GM19193 (cell line): ENCODE measurements around the gene USP30.

ENCODE experiments used
- POLR2A ChIP-seq: IDR thresholded peaks from 4 replicates; pipeline ENCODE4 v1.6.1; 2011; ENCODE audit not compliant: insufficient read depth, insufficient read length; ENCODE audit errors: extremely low read depth

USP30 gene

DNA sequence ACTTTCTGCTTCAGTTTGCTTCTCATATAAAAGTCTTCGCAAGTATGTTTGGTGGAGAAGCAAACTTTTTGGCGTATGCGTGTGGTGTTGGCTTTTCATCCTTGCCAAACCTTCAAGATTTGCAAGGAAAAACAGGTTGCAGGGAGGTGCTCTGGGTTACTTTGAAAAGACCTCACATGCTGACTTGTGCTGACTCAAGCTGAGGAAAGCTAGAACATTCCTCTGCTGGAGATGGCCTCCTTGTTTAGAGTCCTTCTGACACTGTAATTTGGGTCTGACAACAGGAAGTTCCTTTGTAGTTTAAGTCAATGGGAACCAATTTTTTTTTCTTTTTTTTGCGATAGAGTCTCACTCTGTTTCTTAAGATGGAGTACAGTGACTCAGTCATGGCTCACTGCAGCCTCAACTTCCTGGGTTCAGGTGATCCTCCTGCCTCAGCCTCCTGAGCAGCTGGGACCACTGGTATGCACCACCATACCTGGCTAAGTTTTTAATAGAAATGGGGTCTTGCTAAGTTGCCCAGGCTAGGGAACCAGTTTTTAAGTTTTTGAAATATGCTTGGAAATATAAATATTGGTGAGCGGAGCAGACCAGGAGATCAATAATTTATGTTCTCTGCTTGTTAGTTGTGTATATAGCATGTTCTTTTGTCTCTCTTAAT lies 61.4 kb downstream of the USP30 start:
- TF ChIP-seq POLR2A: no peak

DNA sequence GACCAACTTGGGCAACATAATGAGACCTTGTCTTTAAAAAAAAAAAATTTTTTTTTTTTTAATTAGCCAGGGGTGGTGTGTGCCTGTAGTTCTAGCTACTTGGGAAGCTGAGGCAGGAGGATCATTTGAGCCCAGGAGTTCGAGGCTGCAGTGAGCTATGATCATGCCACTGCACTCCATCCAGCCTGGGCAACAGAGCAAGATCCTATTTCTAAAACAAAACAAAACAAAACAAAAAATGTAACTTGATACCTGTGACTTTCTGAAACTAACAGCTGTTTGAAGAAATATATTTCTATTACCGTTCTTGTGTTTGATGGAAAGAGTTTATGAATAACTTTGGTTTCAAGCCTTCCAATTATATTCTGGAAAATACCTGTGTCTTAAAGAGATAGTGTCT lies 62.3 kb downstream of the USP30 start:
- TF ChIP-seq POLR2A: no peak

DNA sequence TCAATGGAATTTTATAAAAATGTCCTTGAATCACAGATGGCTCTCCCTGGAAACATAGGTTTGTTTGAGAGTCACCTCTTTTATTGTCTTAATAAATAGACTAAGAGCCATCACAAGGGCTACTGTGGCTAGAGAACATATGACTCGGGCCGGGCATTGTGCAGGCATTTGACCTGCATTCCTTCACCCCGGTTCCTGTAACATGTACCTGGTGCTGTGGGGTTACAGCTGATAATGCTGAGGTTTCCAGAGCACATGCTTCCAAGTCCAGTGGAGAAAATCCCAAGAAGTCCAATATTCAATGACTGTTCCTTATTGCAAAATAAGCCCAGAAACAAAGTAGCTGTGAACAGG lies 63.0 kb downstream of the USP30 start:
- no peak for TF ChIP-seq POLR2A

DNA sequence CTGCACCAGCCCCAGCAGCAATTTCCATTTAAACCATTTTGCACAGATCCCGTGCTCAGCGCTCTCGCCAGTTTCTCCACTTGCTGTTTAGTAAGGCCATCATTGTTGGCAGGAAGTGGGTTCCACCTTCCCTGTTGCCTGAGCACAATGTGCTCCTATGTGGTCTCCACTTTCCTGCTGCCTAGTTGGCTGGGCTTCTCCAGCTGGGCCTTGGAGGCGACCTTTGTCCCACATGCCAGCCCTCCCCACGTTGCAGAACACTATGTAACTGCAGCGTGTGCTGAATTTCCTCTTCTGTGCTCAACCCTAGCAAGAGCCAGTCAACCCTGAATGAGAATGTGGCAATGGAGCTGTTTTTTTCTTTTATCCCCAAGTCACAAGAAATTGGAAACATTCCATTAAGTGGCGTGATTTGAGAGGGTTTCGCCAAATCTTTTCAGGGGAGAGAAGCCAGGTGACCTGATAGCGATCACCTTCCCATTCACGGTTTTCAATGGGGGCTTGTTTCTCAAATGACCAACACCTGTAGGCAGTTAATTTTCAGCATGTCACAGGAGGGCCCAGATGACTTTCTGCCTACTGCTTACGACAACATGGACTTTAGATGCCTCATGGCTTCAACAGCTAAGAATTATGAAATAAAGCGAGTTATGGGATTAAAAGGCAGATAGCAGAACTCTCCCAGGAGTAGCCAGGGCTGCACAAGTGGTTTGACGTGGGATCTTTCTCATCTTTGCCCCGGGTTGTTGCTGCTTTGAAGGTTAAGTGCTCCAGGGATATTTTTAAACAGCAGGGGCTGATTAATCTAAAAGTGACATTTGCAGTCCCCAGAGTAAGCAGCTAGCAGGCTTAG lies 63.6 kb downstream of the USP30 start, which contains the start of gene ACACB:
Gene ACACB, plus strand, starts transcription at position 830 of the 853 bp plus-strand sequence. CDS start 22,819 bp downstream, outside the sequence.
- TF ChIP-seq POLR2A: no peak

DNA sequence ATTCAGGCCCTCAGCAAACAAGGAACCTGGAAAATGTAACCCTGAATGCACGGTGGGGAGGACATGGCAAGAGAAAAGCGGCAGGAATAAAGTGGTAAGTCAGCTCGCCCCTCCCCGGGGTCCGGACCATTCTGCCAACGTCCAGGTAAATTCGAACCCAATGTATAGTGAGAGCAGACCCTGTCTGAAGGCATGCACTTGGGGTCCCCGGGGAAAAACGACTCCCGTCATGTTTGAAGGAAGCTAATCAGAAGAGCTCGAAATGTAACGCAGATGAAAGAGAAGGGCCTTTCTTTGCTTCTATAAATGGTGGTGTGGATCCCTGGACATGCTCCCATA lies 64.2 kb downstream of the USP30 start:
- no peak for TF ChIP-seq POLR2A

DNA sequence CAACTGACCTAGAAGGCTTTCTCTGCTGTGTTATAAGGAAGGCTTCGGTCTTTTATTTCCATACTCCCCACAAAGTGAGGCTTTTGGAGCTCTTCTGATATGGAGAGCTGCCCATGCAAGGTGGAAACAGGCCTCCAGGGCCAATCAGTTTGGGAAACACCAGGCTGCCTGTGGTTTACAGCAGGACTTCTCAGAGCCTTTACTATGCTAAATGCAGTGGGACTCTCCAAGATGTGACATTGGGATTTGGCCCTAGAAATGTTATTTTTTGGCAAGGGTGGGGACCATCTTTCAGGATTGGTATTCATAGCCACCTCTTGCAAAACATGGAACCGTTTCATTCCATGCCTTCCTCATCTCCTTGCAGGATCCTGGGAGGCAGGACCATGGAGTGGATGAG lies 67.7 kb downstream of the USP30 start:
- TF ChIP-seq POLR2A: no peak

DNA sequence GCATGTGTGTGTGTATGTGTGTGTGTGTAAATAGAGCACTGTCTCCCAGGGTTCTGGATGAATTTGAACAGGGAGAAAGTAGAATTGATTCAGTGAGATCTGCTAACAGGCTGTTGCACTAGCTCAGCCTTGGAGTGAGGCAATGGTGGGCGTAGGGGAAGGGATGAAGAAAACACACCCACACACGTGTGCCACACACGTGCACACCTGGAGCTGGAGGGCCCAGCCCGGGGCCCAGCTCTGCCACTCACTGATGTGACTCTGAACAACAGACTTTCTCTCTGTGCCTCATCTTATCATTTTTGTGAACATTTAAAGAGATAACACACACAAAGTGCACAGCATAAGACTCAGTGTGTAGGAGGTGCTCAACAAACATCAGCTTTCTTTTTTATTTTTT lies 68.2 kb downstream of the USP30 start:
- TF ChIP-seq POLR2A: no peak

DNA sequence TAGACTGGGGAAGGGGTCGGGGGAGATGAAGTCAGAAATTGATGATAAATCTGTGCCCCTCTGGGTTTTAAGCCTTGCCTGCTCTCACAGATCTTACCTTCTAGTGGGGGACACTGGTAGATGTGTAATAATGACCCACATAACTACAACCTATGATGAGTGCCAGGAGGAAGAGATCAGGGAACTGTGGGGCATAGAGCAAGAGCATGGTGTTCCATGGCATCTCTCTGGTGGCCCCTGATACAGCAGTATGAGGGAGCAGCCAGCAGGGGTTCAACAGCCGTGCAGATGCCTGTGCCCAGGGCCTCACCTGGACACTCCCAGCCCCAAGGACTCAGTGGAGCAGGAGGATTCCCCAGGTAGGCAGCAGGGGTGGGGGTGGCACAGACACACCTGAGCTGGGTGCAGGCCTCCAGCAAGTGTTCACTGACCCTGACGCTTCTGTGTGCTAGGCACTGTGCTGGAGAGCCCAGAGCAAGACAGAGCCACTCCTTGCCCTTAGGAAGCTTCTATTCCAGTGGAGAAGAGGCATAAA lies 69.0 kb downstream of the USP30 start:
- TF ChIP-seq POLR2A: no peak

DNA sequence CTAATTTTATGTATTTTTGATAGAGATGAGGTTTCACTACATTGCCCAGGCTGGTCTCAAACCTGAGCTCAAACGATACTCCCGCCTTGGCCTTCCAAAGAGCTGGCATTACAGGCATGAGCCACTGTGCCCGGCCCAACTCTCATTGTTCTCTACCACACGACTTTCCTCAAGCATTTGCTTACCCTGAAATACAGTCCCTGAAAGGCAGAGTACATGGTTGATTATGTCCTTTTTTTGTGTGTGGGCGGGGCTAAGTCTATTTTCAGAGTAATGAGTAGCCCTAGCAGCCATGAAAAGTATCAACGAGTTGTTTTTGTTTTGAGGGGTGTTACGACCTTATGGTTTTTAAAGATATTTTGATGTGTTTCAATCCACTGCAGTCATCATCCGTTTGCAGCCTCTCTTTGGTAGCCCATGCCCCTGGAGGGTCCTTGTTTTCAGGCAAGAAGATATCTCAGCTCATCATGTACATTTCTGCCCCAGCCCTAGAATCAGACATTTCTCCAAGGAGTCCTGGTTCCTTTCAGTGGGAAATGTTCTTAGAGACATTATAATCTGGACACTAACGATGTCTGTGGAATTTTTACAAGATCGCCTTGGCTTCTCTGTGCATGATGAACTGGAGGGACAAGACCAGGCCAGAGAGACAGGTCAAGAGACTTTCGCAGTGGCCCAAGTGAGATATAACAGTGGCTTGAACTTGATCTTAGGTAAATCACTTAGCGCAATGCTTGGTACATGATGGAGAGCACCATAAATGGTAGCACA lies 72.7 kb downstream of the USP30 start:
- no peak for TF ChIP-seq POLR2A

DNA sequence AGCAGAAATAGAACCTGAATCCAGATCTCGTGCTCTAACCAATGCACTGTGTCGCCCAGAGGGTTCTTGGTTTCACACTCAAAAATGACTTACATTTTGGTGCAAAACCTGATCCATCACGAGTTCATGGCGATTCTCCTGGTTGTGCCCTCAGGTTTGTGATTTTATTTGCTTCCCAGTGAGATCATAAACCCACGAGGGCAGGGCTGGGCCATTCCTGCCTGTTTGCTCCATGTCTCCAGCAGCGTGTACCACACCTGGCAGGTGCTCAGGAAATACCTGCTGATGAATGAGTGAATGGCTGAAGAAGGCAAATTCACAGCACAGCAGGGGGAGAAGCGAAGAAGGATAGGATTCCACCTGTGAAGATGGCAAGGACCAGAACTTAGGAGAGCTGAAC lies 73.4 kb downstream of the USP30 start:
- TF ChIP-seq POLR2A: no peak

DNA sequence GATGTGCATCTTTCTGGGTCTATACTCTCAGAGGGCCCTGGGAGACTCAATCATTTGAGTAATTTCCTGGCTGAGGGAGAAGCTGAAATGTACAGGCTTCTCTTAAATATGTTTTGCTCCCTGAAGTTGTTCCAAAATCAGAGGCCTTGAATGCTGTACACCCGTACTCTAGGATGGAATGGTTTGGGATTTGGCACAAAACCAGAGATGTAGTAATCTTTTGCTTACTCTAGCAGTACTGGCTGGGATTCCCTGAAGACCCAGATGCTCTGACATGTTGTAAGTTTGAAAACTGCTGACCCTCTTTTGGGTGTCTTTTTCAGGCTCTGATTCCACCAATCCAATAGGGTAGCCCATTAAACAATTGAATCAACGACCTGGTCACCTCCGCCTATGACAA lies 74.4 kb downstream of the USP30 start:
- TF ChIP-seq POLR2A: no peak

DNA sequence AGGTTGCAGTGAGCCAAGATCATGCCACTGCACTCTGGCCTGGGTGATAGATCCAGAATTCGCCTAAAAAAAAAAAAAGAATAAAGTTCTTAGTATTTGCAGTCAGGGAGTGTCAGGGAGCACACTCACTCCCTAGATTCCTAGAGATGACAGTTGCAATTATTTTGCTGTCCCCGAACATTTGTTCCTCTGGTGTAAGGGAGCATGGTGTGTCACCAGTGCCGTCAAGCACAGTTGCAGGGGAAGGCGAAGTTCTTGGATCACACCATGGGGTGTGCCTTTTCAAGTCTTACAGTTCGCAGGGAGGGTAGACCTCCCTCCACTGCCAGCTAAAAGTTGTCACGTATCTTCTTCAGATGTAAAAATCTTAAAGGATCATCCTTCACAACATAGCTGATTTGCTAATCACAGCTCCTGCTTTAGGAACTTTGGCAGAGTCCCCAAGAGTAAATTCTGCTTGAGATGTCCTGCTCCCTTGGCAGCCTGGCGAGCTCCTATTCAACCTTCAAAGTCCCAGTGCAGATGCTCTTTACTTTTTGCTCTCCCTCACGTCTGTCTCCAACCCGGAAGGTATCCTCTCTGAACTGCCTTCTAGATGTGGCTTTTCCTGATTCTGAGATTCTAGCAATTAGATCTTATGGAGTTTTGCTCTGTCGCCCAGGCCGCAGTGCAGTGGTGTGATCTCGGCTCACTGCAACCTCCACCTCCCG lies 75.3 kb downstream of the USP30 start:
- no peak for TF ChIP-seq POLR2A

DNA sequence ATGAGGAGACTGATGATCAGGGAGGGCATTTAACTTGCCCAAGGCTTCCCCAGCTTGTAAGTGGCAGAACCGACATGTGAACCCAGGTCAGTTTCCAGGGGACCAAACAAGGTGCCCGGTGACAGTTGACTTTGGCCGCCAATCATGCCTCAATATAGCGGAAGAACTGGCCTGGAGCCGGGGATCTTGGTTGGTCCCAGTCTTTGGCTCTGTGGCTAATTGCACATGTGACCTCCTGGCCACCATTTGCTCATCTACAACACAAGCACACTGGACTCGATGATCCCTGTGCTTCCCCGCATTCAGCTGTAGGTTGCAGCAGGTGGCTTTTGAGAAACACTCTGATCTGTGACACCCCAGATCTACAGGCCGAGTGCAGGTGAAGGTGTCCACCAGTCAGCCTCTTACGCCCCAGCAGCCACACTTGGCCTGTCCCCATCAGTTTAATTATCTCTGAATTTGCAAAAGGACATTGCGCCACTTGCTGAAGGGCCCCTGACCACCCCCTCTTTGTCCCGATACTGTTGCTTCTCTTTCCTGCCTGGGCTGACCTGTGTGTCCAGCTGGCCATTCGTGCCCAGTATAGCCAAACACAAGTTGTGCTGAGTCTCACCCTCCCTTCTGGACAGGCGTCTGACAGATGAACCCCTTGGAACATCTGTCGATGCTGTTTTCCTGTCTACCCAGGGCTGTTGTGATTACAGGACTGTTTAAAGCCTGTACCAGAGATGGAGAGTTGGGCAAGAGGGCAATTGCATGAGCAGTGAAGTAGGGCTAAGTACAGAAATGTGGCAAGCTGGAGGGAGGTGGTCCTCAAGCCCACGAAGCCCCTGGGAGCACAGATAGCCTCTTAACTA lies 78.1 kb downstream of the USP30 start:
- no peak for TF ChIP-seq POLR2A
